Ecto neural progenitor cell (in vitro differentiated cells): ENCODE data around the gene TAGLN2.
A peak's percentile ranks its signal among the peaks of the same experiment; 100 is the strongest.

Source experiments
- DNase-seq: peaks from one replicate; pipeline ENCODE4 v3.0.0-alpha.2; 2018; ENCODE audit warnings: low spot score

The TAGLN2 gene

DNA sequence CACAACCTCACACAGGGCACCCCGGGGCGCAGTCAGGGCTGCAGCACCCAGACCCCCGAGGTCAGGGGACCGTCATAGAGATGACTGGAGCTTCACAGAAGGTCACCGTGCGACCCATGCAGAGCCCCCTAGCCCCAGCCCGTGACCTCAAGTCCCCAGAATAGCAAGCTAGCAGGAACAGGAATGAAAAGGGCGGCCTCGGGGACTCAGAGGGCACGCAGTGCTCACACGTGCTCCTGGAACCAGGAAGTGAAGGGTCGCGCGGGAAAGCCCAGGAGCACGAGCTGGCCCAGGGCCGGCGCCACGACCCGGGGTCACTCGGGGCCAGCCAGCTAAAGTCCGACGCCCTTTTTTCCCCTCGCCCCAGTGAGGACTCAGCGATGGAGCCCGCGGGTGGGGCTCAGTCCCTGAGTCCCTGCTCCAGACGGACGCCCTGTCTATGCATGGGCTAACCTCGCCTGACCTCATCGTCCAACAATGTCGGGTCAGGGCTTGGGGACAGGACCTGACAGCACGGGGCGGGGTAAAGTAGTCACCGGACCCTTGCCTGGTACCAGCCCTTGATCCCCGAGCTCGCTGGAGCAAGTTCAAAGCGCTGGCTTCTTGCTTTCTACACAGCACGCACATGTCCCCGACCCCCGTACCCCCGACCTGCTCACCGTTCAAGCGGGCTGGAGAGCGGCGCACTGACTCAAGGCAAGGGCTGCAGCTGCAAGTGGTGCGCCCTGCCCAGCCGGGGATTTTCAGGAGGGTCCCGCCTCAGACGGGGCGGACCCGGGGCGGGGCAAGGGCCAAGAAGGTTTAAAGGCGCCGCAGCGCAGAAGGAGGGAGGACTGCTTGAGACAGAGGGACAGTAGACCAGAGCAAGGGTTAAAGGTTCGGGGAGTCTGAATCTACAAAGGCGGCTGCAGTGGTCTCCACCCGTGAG lies at the start of gene TAGLN2:
Gene TAGLN2 (minus strand): TSS at position 717 of the 928 bp plus-strand sequence. CDS start 4,998 bp downstream, outside the sequence.
- DNase-seq: peak; percentile 92

DNA sequence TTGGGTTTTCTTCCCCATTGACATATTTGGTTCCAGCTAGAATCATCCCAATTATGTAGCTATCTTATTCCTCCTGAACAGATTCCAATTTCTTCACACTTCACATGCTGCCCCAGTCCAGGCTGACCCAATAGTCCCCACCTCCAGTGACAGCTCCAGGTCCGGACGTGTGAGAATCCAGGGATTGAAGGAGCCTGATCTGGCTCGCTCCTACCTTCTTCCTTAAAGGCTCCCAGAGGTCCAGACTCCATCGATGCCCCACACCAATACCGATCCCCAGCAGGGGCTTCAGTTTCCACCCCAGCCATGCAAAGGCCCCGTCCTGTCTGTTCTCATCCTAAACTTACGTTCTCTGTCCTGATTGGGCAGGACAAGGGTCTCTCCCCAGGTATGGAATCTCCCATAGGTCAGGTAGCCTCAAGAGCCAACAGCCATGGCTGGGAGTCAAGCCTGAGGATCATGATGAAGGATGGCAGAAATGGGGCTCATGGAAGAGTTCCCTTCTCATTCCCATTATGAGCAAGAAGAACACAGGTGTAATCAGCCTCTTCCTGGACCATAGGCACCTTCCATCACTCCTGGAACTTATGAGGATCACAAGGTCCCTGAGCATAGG lies 49.2 kb upstream of the TAGLN2 start:
- no peak for DNase-seq

DNA sequence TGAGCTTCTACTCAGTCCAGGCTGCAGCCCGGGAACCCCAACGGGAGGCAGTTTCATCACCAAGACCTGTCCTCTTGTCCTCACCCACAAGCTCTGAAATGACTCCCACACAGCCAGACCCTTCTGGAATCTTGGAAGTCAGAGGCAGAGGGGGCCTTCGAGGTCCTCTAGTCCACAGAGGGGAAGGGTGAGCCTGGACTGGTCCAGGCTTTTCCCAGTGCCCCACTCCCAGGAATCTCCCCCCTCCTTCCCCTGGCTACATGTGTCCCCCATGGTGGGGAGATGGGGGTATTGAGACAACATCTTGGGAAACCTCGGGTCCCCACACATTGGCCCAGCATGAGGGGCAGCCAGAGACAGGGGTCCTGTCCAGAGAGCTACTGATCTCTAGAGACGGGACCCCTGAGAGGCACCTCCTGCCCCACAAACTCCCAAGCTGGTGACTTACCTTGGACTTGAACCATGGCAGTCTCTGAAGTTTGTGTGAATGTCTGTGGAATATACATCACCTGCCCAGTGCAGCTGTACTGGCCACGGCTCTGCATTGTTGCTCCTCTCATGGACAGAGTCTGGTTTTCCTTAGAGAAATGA lies 48.1 kb upstream of the TAGLN2 start:
- DNase-seq: no peak

DNA sequence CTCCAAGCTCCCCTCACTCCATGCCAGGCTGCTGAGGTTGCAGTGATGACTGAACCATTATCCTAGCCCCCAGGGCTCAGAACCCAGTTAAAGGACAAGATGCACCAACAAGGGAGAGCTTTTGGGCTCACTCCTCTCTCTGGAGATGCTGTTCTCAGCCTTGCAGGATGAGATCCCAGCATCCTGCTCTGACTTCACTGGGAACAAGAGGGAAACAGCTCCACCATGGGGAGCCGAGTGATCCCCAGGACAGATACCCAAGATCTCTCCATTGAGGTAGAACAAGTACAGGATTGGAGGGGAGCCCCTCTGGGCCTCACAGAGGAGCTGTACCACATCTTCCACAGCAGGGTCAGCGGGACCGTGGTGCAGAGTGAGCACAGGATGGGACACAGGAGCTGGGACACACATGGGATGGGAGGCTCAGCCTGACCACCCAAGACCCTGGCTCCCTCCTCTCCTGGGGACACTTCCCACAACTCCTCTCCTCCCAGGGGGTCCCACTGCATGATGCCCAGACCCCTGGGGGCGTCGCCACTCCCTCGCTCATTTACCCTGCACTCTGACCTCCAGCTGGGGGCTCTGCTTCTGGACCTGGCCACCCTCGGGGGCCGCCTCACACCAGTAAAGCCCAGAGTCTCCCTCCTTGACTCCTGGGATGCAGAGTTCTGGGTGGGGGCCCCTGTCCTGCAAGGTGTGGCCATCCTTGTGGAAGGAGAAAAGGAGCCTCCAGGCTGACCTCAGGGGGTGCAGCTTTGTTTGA lies 47.3 kb upstream of the TAGLN2 start:
- no peak for DNase-seq

DNA sequence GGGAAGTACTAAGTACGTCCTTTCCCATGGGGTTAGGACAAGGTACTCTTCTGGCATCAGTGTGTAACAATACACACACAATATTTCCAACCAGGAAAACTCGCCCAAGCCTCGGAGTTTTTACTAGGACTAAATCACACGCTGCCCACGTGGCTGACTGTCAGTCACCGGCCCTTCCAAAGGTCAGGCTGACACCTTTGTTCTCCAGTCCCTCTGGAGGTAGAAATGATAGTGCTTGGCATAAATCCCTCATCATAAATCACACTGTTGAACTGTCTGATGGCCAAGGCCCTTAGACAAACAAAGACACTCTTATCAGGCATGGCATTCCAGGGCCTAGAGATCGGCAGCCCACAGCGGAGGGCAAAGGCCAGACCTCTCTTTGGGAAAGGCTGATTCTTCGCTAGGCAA lies 45.6 kb upstream of the TAGLN2 start:
- DNase-seq: no peak

DNA sequence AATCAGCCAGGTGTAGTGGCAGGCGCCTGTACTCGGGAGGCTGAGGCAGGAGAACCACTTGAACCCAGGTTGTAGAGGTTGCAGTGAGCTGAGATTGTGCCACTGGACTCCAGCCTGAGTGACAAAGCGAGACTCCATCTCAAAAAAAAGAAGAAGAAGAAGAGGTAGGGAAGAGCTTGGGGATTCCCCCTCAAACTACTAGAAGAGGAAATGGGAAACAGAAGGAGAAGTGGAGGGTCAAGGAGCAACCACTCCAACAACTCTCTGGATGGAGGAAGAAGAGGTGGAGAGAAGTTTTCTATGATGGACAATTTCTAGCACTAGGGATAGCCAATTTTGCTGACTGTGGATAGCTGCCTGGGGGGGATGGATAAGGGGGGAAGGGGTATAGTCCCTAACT lies 43.6 kb upstream of the TAGLN2 start:
- DNase-seq: no peak

DNA sequence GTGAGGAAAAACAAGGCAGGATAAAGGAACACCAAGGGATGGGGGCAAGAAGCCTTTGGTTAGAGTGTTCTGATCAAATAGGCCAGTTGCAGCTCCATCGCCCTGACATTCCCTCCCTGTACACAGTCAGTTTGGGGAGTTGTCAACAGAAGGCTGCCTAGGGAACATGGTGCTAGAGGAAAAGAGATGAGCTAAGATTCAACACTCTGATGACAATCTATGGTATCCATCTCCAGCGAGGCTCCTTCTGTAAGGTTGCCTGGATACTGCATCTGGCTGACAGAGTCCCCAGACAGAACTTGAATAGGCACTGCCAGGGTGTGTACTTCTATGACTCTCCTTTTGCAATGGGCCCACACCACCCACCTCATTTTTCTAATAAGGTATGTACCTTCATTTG lies 40.0 kb upstream of the TAGLN2 start:
- no peak for DNase-seq

DNA sequence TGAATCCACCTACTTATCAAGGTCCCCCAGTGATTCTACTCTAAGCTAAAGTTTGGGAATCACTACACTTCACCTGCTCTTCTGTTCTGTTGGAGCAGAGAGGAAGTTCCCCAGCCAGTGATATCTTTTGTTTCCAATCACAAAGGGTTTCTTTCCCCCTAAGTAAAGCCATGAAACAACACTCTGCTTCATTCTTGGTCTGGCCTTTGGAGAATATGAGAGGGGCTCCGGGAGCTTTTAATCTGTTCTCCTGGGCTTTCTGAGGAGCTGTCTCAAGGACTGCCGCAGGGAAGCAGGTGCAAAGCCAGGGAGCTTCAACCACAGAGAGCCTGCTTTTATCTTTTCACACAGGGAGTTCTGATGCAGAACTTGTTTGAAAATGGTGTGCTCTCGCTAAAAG lies 38.8 kb upstream of the TAGLN2 start:
- no peak for DNase-seq

DNA sequence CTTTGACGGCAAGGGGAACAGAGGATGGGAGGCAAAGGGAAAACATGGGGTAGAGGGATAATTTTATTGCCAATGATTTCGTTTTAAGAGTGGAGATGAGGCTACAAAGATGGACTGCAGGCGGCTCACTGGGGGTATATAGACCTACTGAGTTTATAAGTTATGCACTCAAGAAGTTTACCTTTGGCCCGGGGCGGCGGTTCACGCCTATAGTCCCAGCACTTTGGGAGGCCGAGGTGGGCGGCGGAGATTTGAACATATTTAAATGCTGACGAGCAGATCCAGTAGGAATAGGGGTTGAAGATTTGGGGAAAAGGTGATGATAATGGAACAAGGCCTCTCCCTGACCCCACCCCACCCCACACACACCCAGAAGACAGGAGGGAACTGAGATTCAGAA lies 36.9 kb upstream of the TAGLN2 start:
- DNase-seq: no peak

DNA sequence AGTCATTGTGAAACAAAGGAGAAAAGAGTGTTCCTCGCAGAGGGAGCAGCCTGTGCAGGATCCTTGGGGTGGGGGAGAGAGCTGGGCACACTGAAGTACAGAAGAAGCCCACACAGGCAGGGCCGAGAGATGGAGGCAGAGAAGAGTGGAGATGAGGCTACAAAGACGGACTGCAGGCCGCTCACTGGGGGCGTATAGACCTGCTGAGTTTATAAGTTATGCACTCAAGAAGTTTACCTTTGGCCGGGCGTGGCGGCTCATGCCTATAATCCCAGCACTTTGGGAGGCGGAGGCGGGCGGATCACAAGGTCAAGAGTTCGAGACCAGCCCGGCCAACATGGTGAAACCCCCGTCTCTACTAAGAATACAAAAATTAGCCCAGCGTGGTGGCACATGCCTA lies 36.3 kb upstream of the TAGLN2 start:
- DNase-seq: no peak

DNA sequence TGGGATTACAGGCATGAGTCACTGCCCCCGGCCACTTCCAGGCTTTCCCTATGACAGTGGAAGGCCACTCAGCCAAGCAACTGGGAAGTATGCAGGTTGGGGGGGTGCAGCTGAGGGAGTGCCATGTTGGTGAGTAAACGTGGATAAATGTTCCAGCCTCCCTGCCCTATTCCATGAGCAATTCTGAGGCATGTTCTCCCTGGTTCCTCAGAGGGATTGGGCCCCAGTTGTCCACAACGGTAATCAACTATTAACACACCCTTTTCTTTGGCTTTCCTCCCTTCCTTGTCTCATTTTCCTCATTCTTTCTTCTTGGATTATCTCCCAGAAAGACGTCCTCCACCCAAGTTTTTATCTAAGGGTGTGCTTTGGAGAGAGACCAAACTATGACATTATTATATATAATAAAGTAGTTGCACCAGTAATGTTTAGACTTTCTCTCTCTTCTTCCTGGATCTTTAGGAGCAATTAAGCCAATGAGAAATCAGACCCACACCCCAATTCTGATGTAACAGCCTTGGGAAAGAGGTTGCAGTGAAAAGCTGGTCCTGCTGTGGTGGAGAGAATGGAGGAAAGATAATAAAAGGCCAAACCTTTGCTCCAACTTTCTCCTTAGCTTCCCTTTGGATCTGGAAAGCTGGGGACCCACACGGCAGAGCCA lies 35.5 kb upstream of the TAGLN2 start:
- DNase-seq: no peak

DNA sequence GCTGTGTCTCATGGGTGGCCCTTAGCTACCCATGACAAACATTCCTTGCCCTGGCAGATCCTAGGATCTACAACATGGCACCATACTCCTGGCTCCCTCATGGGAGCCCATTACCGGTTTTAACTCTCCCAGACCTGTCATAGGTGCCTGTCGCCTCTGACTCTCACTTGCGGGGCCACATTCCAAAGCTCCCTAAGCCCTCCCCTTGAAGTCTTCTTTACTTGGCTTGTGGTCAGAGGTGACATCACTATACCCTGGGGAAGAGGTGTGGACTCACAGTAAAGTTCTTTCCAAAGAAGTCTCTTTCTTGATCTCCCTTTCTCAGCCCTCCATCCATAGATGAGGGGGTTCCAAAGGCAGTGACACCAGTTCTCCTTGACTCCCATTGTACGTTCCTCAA lies 34.1 kb upstream of the TAGLN2 start:
- no peak for DNase-seq

DNA sequence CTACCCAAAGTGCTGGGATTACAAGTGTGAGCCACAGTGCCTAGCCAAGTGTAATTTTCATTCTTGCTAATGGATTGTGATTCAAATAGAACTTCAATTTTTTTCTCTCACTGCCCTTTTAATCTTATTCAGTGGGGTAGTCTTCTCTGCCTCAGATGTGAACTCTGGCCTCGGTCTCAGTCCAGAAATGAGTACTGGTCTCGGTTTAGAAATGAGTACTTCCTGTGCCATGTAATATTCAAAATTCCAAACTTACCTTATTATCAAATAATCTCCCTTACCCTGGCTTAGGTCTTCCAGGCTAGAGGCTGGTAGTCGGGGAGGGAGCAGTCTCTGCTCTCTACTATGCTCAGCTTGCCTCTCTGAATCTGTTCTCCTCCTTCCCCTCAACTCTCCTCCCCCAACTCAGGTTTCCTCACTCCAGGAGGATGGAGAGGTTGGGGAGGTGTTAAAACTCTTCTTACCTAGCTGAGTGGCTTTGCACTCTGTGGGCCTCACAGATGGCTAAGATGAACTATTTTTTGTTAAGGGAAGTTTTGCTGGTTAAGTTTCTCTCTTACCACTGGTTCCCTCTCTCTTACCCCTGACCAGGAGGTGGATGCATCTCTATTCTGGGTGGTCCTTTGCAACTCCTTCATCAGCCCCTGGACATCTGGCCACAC lies 33.5 kb upstream of the TAGLN2 start:
- DNase-seq: no peak

DNA sequence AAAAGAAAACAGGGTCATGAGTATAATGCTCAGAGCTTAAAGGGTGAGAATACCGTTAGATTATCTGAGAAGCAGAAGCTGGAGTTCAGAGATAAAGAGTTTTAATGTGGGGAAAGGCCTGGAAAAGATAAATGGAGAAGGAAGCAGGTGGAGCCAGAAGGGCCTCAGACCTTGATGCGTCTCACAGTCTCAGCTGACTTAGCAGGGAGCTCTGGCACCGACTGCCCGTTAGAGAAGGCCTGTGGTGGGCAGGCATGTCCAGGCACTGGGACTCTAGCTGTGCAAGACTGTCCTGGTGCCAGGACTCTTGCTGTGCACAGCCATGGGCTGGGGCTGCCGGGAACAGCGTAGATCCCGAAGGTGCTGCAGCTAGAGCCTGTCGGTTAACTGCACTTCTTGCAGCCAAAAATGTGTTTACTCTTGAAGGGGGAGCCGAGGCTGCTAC lies 32.5 kb upstream of the TAGLN2 start:
- no peak for DNase-seq

DNA sequence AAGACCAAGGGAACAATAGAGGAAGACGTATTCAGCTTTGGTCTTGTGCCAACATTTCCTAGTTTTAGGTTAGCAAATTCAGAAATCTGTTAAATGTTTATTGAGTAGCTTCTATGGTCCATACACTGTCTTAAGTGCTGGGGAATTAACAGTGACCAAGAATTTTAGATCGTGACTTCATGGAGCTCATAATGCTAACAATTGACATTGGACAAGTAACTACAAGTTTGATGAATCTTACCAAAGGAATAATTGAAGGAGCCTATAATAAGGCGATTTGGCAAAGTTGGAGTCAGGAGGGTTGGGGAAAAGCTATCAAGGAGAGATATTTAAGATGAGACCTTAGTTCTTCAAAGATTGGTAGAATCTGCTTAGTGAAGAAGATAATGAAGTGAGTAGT lies 30.1 kb upstream of the TAGLN2 start:
- no peak for DNase-seq

DNA sequence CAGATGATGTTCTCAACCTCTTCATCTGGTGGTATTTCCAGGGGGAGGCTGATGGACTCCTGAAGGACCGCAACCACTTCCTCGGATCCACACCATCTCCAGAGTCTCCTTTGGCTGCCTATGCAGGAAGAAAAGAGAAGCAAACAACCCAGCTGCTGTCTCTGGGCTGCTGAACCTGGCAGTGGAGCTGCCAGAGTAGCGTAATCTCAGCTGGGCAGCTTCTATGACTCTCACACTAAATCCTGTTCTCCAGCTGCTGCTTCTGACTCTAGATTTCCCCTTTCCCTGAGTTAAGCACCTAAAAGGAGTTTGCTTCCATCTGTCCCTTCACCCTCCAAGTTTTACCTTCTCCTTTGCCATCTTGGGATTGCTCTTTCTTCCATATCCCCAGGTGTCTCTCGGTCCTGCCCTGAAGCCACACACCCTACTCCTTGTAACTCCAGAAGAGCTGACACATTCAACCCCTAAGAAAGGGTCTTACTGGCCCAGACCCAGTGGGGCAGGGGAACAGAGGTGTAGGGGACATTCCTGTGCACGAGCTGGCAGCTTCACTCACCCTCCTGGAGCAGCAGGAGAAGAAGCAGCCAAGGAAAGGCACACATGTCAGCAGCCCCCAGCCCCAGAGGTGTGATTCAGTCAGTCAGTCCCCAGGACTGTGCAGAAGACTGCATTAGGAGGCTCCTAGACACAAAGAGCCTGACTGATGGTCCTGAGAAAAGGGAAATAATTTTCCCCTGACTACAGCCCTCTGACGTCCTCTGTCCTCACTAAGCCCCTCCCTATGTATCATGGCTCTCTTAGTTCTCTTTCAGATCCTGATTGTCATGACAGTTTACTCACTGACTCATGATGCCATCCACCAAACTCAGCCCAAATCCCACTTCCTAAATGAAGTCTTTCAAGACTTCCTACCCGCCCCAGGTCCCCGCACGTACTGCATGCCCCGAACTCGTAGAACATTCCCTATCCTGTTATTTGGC lies 28.5 kb upstream of the TAGLN2 start, which contains the start of gene SLAMF9:
Gene SLAMF9 (minus strand): TSS at position 702 of the 980 bp plus-strand sequence. CDS start 100 bp downstream, at position 602.
- DNase-seq: no peak

DNA sequence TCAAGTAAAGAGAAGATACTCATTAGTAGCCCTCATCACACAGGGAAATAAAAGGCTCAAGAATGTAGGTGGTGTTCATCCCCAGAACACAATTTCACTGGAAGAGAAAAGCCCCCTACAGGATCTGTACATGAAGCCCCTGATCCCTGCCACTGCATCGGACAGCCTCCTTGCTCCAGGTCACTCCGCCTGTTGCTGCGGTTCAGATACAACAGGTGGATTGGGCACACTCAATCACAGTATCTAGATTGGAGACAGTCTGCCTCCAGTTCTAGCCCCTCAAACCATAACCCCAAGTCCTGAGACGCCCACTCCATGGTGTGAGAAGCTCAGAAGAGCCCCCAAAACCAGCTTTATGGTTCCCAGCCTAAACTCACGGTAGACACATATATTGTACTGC lies 27.6 kb upstream of the TAGLN2 start:
- DNase-seq: no peak

DNA sequence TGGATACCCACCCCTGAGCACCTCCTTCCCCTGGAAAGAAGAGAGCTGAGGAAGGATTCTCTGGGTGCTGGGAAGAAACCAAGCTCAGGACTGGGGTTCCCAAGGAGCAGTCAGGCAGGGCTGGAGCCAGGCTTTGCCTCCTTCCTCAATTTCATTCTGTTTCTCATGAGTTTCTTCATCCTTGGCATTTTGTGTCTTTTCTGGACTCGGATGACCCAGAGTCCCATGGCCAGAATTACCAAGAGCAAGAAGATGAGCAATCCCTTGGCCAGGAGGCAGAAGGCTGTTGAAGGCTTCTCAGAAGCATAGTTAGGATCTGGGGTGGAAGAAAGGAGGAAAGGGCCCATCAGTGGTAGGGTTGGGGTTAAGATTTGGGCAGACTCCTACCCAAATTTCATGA lies 26.2 kb upstream of the TAGLN2 start:
- DNase-seq: no peak

DNA sequence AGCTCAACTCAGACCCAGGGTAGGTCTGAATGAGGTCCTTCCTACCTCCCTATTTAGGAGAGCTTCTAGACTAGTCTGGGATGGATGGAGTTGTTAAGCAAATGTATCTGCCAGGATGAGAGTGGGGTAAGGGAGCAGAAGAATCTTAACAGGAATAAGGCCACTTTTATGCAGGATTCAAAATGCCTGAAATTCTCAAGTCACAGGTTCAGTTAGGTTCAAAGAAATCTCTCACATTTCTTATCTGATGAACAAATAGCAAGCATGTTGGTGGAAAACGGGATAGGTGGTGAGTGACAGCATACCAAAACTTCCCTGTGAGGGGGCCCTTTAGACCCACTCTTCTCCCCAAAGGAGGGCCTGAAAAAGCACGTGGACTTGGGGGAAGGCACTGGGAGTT lies 25.7 kb upstream of the TAGLN2 start:
- DNase-seq: no peak

DNA sequence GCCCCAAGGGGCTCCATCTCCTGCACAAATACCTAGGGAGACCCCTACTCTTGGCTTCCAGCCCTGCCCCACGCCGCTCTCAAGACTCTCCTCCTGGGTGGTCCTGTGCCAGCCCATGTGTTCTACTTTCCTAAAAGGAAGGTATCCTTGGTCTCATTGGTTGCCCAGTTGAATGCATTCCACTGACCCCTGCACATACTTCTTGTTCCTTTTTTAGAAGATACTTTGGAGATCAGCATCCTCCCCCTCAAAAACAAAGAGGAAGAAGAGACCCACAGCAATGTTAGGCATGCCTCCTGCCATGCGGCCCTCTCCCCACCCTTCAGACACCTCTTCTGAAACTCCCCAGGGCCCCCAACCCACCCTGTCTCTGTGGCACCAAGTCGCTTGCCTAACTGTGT lies 24.7 kb upstream of the TAGLN2 start:
- no peak for DNase-seq
